Effector memory CD8-positive, alpha-beta T cell (primary cell): ENCODE measurements around the gene AHNAK.

Experiments
- ATAC-seq: fragments of 150-1000 bp; cut with Tn5 transposase; replicated peaks from 2 replicates; pipeline ENCODE4 v1.10.0; 2021; ENCODE audit warnings: mild to moderate bottlenecking, moderate library complexity
- DNase-seq, 3 experiments: peaks; one replicate each; pipeline ENCODE4 v3.0.0; 2021
- H3K27ac Mint-ChIP-seq, 2 donors: one replicate each; pipeline ENCODE4 v1.8.0; 2022; ENCODE audit warnings: mild to moderate bottlenecking in 2 of 2, mixed read lengths in 2 of 2, moderate library complexity in 2 of 2
- H3K27me3 Mint-ChIP-seq, 2 donors: one replicate each; pipeline ENCODE4 v1.8.0; 2022; ENCODE audit warnings: mixed read lengths in 2 of 2
- H3K36me3 Mint-ChIP-seq: one replicate; pipeline ENCODE4 v1.8.0; 2022; ENCODE audit warnings: mild to moderate bottlenecking, moderate library complexity, mixed read lengths; ENCODE audit not compliant: insufficient read depth
- H3K4me1 Mint-ChIP-seq, 2 donors: one replicate each; pipeline ENCODE4 v1.8.0; 2022; ENCODE audit warnings: low read depth in 2 of 2, mixed read lengths in 2 of 2
- H3K4me3 Mint-ChIP-seq, 2 donors: one replicate each; pipeline ENCODE4 v1.8.0; 2022; ENCODE audit warnings: mild to moderate bottlenecking in 2 of 2, mixed read lengths in 2 of 2, moderate library complexity in 2 of 2
- H3K9me3 Mint-ChIP-seq, 2 donors: one replicate each; pipeline ENCODE4 v1.8.0; 2022; ENCODE audit warnings: mixed read lengths in 2 of 2

AHNAK gene

DNA sequence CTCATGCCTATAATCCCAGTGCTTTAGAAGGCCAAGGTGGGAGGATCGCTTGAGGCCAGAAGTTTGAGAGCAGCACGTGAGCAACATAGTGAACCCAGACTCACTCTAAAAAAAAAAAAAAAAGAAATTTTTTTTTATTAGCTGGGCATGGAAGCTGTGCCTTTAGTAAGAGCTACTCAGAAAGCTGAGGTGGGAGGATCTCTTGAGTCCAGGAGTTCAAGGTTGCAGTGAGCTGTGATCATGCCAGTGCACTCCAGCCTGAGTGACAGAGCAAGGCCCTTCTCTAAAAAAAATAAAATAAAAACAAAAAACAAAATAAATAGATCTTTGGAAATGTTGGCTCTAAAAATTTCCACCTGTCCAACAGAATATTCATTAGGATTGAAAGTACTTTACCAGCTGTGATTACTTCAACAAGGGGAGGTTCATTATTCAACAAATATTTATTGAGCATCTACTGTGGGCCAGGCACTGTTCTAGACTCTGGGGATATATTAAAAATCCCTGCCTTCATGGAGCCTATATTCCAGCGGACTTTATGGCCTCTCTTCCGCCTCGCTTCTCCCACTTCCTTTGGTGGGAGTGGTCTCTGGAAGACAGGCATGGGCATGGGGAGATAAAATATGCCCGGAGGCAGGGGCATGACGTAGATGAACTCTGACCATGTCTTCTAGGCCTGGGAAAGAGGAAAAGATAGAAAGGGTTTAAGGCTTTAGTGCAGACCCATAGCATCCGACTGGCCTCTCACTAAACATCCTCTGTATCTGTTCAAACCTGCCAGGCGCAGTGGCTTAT, 47.9 kb downstream of the AHNAK start:
- Mint-ChIP-seq H3K4me3 (no peak overlapping the region), H3K27ac (no peak overlapping the region), H3K27me3 (no peaks in the 10 kb centered on the region)

DNA sequence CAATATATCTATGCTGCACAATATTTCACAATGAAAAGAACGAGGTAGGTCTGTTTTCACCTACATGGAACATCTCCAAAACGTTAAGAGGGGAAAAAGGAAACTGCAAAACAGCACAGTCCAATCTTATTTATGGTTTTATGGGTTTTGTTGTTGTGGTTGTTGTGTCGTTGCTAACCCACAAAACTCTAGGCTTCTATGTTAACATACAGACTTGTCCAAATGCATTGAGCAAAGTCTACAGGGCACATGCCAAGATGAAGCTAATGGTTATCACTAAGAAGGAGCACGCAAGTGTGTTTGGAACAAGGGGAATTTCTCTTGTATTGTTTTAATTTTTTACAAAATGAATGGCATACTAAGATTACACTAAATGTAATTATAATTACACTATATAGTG, 48.6 kb downstream of the AHNAK start:
- Mint-ChIP-seq H3K9me3 (no peaks in the 10 kb centered on the region), H3K27me3 (no peaks in the 10 kb centered on the region), H3K4me3 (no peak overlapping the region), H3K36me3 (peaks cover 22% of the 10 kb centered on the region), H3K27ac (no peak overlapping the region), H3K4me1 (peaks cover 10 to 11% of the 10 kb centered on the region in 2 donors)
- DNase-seq (no peak), ATAC-seq (no peak)

More for the DNA sequence above, 47.9 kb downstream of the AHNAK start:
- no peak for ATAC-seq
- no peak for DNase-seq
- peaks cover 26% of the 10 kb centered on the region for H3K36me3 Mint-ChIP-seq
- H3K9me3 Mint-ChIP-seq: no peaks in the 10 kb centered on the region
- H3K4me1 Mint-ChIP-seq: peaks cover 10 to 11% of the 10 kb centered on the region in 2 donors

DNA sequence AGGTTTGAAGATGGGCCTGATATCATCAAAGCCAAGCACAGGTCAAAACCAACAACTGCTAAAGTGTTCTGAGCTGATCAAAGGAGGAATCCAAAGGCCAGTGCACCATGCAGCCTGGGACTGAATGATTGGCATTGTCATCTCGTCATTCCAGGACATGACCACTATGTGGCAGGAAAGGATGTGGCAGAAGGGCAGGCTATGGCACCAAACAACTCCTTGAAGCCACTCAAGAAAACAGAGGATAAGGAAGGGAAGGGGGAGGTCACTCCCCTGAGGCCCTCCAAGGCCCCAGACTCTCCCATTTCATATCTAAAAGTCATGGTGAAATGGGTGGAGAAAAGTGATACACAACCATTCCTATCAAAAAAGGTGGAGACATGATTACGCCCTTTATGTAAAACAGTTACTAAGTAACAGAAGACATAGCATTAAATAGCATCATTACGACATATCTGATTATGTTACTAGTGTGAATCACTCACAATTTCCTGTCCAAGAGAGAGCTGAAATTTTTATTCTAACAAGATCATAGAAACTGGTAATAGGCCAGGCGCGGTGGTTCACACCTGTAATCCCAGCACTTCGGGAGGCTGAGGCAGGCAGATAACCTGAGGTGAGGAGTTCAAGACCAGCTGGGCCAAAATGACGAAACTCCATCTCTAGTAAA, 49.3 kb downstream of the AHNAK start:
- DNase-seq: no peak
- no peaks in the 10 kb centered on the region for H3K9me3 Mint-ChIP-seq
- H3K27ac Mint-ChIP-seq: peak overlapping the region in 1 of 2 donors; percentile 50
- no peak overlapping the region for H3K4me3 Mint-ChIP-seq
- peaks cover 6 to 7% of the 10 kb centered on the region in 2 donors for H3K4me1 Mint-ChIP-seq
- H3K36me3 Mint-ChIP-seq: peaks cover 18% of the 10 kb centered on the region
- ATAC-seq: peak; percentile 58
- H3K27me3 Mint-ChIP-seq: no peaks in the 10 kb centered on the region

DNA sequence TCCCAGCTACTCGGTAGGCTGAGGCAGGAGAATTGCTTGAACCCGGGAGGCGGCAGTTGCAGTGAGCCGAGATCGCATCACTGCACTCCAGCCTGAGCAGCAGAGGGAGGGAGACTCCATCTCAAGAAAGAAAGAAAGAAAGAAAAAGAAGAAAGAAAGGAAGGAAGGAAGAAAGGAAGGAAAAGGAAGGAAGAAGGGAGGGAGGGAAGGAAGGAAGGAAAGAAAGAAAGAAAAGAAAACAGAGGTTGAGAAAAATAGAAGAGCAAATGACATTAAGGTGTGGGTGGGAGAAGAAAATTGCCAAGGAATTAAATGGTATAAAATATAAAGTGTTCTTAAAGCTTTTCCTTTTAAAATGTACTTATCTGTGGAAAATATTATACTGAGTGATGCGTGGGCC, 49.9 kb downstream of the AHNAK start:
- H3K27ac Mint-ChIP-seq: peak overlapping the region in 1 of 2 donors; percentile 50
- H3K36me3 Mint-ChIP-seq: peaks cover 12% of the 10 kb centered on the region
- peaks cover 4% of the 10 kb centered on the region in 2 donors for H3K4me1 Mint-ChIP-seq
- H3K9me3 Mint-ChIP-seq: no peaks in the 10 kb centered on the region
- DNase-seq (no peak), ATAC-seq (no peak)
- no peak overlapping the region for H3K4me3 Mint-ChIP-seq
- no peaks in the 10 kb centered on the region for H3K27me3 Mint-ChIP-seq

DNA sequence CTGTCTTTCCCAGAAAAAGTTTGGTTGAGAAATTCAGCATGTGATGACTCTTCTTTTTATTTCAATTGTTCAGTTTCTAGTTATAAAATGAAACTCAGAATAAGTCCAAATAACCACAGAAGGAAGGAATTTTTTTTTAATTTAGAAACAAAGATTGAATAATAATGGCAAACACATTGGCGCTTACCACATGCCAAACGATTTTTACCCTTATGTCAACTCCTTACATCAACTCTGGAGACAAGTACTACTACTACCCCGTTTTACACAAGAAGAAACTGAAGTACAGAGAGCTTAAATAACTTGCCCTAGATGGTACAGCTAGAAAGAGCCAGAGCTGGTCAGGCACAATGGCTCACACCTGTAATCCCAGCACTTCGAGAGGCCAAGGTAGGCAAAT, 52.4 kb downstream of the AHNAK start:
- no peaks in the 10 kb centered on the region for H3K9me3 Mint-ChIP-seq
- DNase-seq: no peak
- H3K27me3 Mint-ChIP-seq: no peaks in the 10 kb centered on the region
- no peak overlapping the region for H3K27ac Mint-ChIP-seq
- ATAC-seq: no peak
- no peak overlapping the region for H3K4me3 Mint-ChIP-seq
- peaks cover 2 to 4% of the 10 kb centered on the region in 2 donors for H3K4me1 Mint-ChIP-seq
- H3K36me3 Mint-ChIP-seq: peaks cover 13% of the 10 kb centered on the region

DNA sequence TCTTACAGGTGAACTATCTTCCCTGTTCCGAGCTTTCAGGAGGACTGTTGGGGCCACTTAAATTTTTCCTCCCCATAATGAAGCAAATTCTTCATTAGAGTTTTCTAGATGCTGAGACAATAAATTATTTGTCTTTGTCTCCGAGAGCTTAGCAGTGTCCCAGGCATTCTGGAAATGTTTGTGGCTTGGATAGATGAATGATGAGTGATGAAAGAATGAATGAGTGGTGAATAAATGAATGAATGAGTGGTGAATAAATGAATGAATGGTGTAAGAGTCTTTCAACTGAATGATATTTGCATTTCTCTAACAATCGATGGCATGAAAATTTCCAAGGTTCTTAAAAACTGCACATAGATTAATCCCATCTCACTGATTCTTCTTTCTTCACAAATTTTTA, 52.8 kb downstream of the AHNAK start:
- ATAC-seq (no peak), DNase-seq (no peak)
- Mint-ChIP-seq H3K4me1 (peaks cover 2 to 4% of the 10 kb centered on the region in 2 donors), H3K9me3 (no peaks in the 10 kb centered on the region), H3K27ac (no peak overlapping the region), H3K4me3 (no peak overlapping the region), H3K36me3 (peaks cover 9% of the 10 kb centered on the region), H3K27me3 (no peaks in the 10 kb centered on the region)

DNA sequence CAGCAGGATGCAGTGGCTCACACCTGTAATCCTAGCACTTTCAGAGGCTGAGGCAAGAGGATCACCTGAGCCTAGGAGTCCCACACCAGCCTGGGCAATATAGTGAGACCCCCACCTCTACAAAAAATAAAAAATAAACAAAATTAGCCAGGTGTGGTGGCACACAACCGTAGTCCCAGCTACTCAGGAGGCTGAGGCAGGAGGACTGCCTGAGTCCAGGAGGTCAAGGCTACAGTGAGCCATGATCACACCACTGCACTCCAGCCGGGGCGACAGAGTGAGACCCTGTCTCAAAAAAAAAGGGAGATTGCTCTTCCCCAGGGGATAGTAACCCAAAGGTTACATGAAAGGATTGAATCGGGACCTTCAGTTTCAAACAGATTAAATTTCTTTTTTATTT, 54.0 kb downstream of the AHNAK start:
- ATAC-seq: no peak
- DNase-seq: no peak
- no peak overlapping the region for H3K27ac Mint-ChIP-seq
- H3K27me3 Mint-ChIP-seq: no peaks in the 10 kb centered on the region
- H3K4me3 Mint-ChIP-seq: no peak overlapping the region
- peaks cover 0 to under 1% of the 10 kb centered on the region in 2 donors for H3K4me1 Mint-ChIP-seq
- peaks cover 7% of the 10 kb centered on the region for H3K36me3 Mint-ChIP-seq
- H3K9me3 Mint-ChIP-seq: no peaks in the 10 kb centered on the region

DNA sequence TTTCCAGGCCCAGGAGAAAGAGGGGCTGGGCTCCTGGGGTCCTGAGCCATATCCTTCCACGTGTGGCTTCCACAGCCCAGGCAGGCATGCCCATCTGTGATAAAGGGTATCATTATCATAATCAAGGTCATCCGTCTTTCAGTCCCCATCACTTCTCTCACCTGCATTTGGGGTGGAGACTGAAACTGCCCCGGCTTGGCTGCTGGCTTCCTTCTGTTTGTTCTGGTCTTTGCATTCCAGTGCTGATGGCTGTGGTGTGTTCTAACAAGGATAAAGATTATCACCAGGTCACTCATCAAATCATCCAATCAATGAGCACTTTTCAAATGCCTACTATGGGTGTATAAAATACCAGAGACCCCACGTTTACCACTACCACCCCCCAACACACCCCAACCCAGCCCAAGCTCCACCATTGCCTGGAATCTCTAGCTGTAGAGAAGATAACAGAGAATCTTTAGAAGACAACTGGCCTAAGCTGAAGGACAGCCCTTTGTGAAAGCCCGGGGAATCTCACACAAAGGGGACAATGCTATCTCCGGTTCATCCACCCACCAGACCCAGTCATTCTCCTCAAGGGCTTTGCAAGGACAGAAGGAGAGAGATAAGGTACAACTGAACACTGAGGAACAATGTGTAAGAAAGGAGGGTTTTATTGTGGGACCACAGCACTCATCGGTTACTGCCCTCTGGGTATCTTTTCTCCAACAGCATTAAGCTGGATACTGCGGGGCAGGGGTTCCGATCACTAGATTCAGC, 54.9 kb downstream of the AHNAK start:
- peaks cover 10% of the 10 kb centered on the region for H3K36me3 Mint-ChIP-seq
- ATAC-seq: no peak

DNA sequence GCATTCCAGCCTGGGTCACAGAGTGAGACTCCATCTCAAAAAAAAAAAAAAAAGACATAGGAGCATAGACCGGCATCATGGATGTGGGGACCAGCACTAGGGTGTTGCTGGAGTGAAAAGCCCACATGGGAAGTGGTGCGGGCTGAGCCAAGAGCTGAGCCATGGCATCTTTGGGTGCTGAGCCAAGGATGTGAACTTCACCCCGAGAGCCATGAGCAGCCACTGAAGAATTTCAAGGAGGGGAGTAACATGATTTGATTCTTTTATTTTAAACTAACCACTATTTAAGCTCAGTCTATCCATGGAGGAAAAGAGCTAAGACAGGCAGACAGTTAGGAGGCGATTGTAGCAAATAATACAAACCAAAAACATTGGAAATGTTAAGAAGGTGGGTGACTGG, 57.4 kb downstream of the AHNAK start:
- no peak overlapping the region for H3K4me3 Mint-ChIP-seq
- H3K27ac Mint-ChIP-seq: no peak overlapping the region
- peaks cover 6% of the 10 kb centered on the region for H3K36me3 Mint-ChIP-seq
- H3K27me3 Mint-ChIP-seq: no peaks in the 10 kb centered on the region
- H3K4me1 Mint-ChIP-seq: peaks cover 0 to 3% of the 10 kb centered on the region in 2 donors
- ATAC-seq (no peak), DNase-seq (no peak)
- no peaks in the 10 kb centered on the region for H3K9me3 Mint-ChIP-seq

More for the DNA sequence above, 54.9 kb downstream of the AHNAK start:
- Mint-ChIP-seq H3K9me3 (no peaks in the 10 kb centered on the region), H3K4me1 (no peaks in the 10 kb centered on the region), H3K27ac (peak overlapping the region in 1 of 2 donors; percentile 19), H3K27me3 (no peaks in the 10 kb centered on the region), H3K4me3 (no peak overlapping the region)
- DNase-seq: no peak

DNA sequence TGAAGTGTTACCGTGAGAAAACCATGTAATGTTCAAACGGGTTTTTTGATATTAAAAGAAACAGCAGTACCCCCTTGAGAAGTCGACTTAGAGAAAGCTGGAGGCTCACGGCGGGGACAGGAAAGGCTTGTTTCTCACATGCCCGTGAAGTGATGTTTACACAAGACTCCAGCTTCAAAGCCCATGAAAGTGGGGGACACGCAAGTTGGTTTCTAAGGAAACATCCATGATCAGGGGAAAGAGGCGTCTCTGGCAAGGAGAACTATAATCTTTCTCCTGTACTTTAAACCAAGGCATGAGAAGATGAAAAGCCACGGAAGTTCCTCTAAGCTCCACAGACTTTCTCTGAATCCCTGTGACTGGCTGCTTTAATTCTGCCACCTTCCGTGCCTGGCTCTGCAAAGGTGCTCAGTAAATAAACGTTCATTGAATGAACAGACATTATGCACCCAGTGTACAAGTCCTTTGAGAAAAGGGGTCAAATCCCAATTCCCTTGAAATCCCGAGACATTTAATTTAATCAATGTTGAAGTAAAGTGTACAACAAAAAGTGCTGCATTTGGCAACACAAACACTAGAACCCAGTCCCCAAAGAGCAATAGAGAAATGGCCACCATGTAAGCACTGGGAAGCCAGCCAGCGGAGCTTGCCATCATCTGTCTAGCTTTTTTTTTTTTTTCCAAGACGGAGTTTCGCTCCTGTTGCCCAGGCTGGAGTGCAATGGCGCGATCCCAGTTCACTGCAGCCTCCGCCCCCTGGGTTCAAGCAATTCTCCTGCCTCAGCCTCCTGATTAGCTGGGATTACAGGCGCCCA, 58.7 kb downstream of the AHNAK start:
- Mint-ChIP-seq H3K4me3 (no peak overlapping the region), H3K9me3 (no peaks in the 10 kb centered on the region), H3K4me1 (peaks cover 0 to 3% of the 10 kb centered on the region in 2 donors), H3K27ac (peak overlapping the region in 1 of 2 donors; percentile 64), H3K36me3 (peaks cover 6% of the 10 kb centered on the region), H3K27me3 (no peaks in the 10 kb centered on the region)
- ATAC-seq (no peak), DNase-seq (no peak)

DNA sequence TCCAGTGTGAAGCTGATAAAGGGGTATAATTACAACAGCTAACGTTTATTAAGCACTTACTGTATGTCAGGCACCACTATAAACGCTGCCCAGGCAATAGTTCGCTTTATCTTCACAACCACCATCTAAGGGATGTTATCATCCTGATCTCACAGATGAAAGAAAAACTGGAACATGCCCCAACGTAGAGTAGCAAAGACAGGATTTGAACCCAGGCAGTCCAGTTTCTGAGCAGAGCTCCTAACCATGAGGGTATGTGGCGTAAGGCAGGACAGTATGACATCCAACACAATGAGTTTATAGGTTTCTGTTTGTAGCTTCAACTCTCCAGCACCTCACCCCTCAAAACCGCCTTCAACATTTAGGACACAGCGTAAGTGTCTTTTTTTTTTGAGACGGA, 59.5 kb downstream of the AHNAK start:
- ATAC-seq: no peak
- no peak overlapping the region for H3K27ac Mint-ChIP-seq

DNA sequence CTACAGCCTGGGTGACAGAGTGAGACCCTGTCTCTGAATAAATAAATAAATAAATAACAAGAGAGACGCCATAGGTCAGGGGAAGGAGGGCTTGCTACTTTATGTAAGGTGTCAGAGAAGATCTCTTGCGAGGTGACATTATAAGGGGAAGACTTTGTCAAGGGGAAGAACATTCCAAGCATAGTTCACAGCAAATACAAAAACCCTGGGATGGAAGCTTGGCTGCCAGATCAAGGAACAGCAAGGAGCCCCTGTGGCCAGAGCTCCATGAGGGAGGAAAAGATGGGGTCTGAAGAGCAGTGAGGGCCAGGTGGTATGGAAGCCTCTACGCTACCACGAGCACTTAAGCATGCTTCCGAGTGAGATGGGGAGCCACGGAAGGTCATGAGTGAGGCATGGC, 62.3 kb downstream of the AHNAK start:
- Mint-ChIP-seq H3K9me3 (no peaks in the 10 kb centered on the region), H3K27ac (no peak overlapping the region)

More for the DNA sequence above, 59.5 kb downstream of the AHNAK start:
- peaks cover 0 to 3% of the 10 kb centered on the region in 2 donors for H3K4me1 Mint-ChIP-seq
- no peaks in the 10 kb centered on the region for H3K9me3 Mint-ChIP-seq
- H3K4me3 Mint-ChIP-seq: no peak overlapping the region
- H3K36me3 Mint-ChIP-seq: peaks cover 6% of the 10 kb centered on the region
- H3K27me3 Mint-ChIP-seq: no peaks in the 10 kb centered on the region
- DNase-seq: no peak

DNA sequence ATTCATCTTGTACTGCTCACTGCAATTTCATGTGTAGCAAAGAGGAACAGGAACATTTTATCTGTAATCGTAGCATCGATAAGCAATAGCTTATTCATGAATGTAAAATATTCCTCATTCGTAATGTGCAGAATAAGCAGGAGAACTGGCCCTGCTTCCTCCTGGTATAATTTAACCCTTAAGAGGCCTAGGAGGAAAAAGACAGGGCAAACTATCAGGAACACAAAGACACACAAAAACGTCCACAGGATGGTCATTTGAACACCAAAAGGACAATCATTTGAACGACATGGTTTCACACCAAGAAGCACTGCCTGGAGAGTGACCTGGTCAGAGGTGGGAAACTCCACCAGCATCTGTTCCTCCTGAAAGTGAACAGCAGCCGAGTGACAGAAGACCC, 63.9 kb downstream of the AHNAK start:
- no peak for ATAC-seq
- no peak overlapping the region for H3K27ac Mint-ChIP-seq
- no peaks in the 10 kb centered on the region for H3K9me3 Mint-ChIP-seq
- H3K4me1 Mint-ChIP-seq: peaks cover 0 to 3% of the 10 kb centered on the region in 2 donors
- peaks cover 6% of the 10 kb centered on the region for H3K36me3 Mint-ChIP-seq
- no peak overlapping the region for H3K4me3 Mint-ChIP-seq
- DNase-seq: no peak
- H3K27me3 Mint-ChIP-seq: no peaks in the 10 kb centered on the region

More for the DNA sequence above, 62.3 kb downstream of the AHNAK start:
- Mint-ChIP-seq H3K27me3 (no peaks in the 10 kb centered on the region), H3K36me3 (peaks cover 6% of the 10 kb centered on the region), H3K4me3 (no peak overlapping the region), H3K4me1 (peaks cover 0 to 3% of the 10 kb centered on the region in 2 donors)
- no peak for DNase-seq
- no peak for ATAC-seq
